ENCODE data around the gene KCNJ10. TPM values are rescaled to one million over a fixed set of nuclear protein-coding genes. Genes with fewer than 3 reads are reported as not detected.

The KCNJ10 gene
- total RNA-seq, 1 donor from 2014 or later: 0.27 TPM

DNA sequence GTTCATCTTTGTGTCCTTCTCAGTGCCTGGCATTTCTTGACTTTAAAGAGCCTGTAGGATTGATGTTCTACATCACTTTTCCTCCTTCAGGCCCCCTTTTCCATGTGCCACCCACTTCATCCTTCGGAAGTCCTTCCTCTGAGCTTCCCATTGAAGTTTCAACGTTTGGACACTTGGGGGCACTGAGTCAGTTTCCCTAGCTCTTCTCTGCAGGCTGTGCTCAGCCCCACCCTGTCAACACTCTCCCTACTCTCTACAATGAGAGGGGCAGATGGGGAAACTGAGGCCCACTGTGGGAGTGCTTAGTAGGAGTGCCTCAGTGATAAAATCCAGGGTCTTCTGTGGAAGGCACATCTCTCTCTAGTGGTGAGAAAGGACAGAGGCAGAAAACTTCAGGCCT is 11.9 kb downstream of the KCNJ10 start:
- Histone ChIP-seq H2AFZ (ENCODE audit: low read depth, low read length) (no peak overlapping the region), H3K36me3 (ENCODE audit: insufficient read depth, low read length) (no peaks in the 10 kb centered on the region), H3K27me3 (ENCODE audit: insufficient read depth, low read length) (peaks cover 41% of the 10 kb centered on the region), H3K4me2 (ENCODE audit: low read length) (no peak overlapping the region), H3K9me3 (ENCODE audit: insufficient read depth, low read depth, low read length) (no peaks in the 10 kb centered on the region), H3K4me3 (ENCODE audit: insufficient read depth, low read depth, low read length) (no peak overlapping the region), H3K27ac (ENCODE audit: low read depth, low read length) (no peak overlapping the region), H4K20me1 (ENCODE audit: insufficient read depth, low read length) (no peaks in the 10 kb centered on the region), H3K4me1 (ENCODE audit: insufficient read depth, low read length) (no peaks in the 10 kb centered on the region), H3K9ac (ENCODE audit: low read length) (no peak overlapping the region), H3K79me2 (ENCODE audit: insufficient read depth, low read length) (no peaks in the 10 kb centered on the region)
- peaks cover 2% of the 10 kb centered on the region for H3K36me3 Mint-ChIP-seq (ENCODE audit: low read depth, unreplicated experiment)
- H3K4me1 Mint-ChIP-seq (ENCODE audit: low read depth, unreplicated experiment): no peaks in the 10 kb centered on the region
- DNase-seq (ENCODE audit: low read depth) (no peak), FAIRE-seq (no peak)
- no peak overlapping the region for H3K4me3 Mint-ChIP-seq (ENCODE audit: unreplicated experiment)
- H3K27me3 Mint-ChIP-seq (ENCODE audit: low read depth, unreplicated experiment): peaks cover 53% of the 10 kb centered on the region
- no peak overlapping the region for H3K27ac Mint-ChIP-seq (ENCODE audit: unreplicated experiment)
- no peak for TF ChIP-seq EZH2 (IDR thresholded peaks at IDR 0.05; ENCODE audit: insufficient read depth, low read length)
- TF ChIP-seq CTCF (IDR thresholded peaks at IDR 0.05; ENCODE audit: insufficient read depth, low read depth, low read length): peak; percentile 18
- H3K9me3 Mint-ChIP-seq (ENCODE audit: unreplicated experiment): no peaks in the 10 kb centered on the region

DNA sequence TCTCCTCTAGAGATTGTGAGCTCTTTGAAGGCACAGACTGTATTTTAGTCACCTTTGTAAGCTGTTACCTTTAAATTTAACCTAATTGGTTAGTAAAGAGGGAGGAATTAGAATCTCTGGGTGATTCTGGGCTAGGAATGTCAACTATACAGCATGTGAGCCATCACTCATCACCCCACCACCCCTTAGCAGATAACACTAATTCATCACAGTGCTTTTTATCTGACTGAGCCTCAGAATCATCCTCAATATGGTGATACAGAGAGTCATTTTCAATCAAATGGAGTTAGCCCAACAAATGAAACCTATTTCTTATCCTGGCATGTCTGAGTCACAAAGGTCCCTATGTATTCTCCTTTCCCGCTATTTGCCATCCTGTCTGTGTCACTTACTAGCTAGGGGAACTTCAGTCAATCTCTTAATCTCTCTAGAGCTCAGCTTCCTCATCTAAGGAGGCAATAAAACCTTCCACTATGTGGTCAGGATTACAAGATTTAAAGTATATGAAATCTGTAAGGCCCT is 13.3 kb downstream of the KCNJ10 start:
- no peaks in the 10 kb centered on the region for H3K9me3 Mint-ChIP-seq (ENCODE audit: unreplicated experiment)
- peaks cover 61% of the 10 kb centered on the region for H3K27me3 Mint-ChIP-seq (ENCODE audit: low read depth, unreplicated experiment)
- H3K9ac ChIP-seq (ENCODE audit: low read length): no peak overlapping the region
- no peak overlapping the region for H3K4me3 Mint-ChIP-seq (ENCODE audit: unreplicated experiment)
- H3K4me1 ChIP-seq (ENCODE audit: insufficient read depth, low read length): no peaks in the 10 kb centered on the region
- DNase-seq (ENCODE audit: low read depth): no peak
- no peak for TF ChIP-seq CTCF (IDR thresholded peaks at IDR 0.05; ENCODE audit: insufficient read depth, low read depth, low read length)
- TF ChIP-seq EZH2 (IDR thresholded peaks at IDR 0.05; ENCODE audit: insufficient read depth, low read length): no peak
- H3K4me2 ChIP-seq (ENCODE audit: low read length): no peak overlapping the region
- no peak overlapping the region for H3K4me3 ChIP-seq (ENCODE audit: insufficient read depth, low read depth, low read length)
- peaks cover 2% of the 10 kb centered on the region for H3K36me3 Mint-ChIP-seq (ENCODE audit: low read depth, unreplicated experiment)
- no peaks in the 10 kb centered on the region for H3K9me3 ChIP-seq (ENCODE audit: insufficient read depth, low read depth, low read length)
- no peak overlapping the region for H3K27ac Mint-ChIP-seq (ENCODE audit: unreplicated experiment)
- no peaks in the 10 kb centered on the region for H3K79me2 ChIP-seq (ENCODE audit: insufficient read depth, low read length)
- H3K4me1 Mint-ChIP-seq (ENCODE audit: low read depth, unreplicated experiment): no peaks in the 10 kb centered on the region
- no peak for FAIRE-seq
- no peak overlapping the region for H3K27ac ChIP-seq (ENCODE audit: low read depth, low read length)
- no peaks in the 10 kb centered on the region for H4K20me1 ChIP-seq (ENCODE audit: insufficient read depth, low read length)
- peaks cover 48% of the 10 kb centered on the region for H3K27me3 ChIP-seq (ENCODE audit: insufficient read depth, low read length)
- H3K36me3 ChIP-seq (ENCODE audit: insufficient read depth, low read length): no peaks in the 10 kb centered on the region
- H2AFZ ChIP-seq (ENCODE audit: low read depth, low read length): no peak overlapping the region

GRCh38 chr1:160053548-160054365 is 16.2 kb downstream of the KCNJ10 start:
- H3K27ac Mint-ChIP-seq (ENCODE audit: unreplicated experiment): no peak overlapping the region
- DNase-seq (ENCODE audit: low read depth) (no peak), FAIRE-seq (no peak)
- H3K4me1 Mint-ChIP-seq (ENCODE audit: low read depth, unreplicated experiment): peaks cover 6% of the 10 kb centered on the region
- Histone ChIP-seq H3K27me3 (ENCODE audit: insufficient read depth, low read length) (peaks cover 44% of the 10 kb centered on the region), H3K9ac (ENCODE audit: low read length) (no peak overlapping the region), H3K79me2 (ENCODE audit: insufficient read depth, low read length) (no peaks in the 10 kb centered on the region), H4K20me1 (ENCODE audit: insufficient read depth, low read length) (no peaks in the 10 kb centered on the region), H3K4me3 (ENCODE audit: insufficient read depth, low read depth, low read length) (no peak overlapping the region), H3K9me3 (ENCODE audit: insufficient read depth, low read depth, low read length) (no peaks in the 10 kb centered on the region), H3K27ac (ENCODE audit: low read depth, low read length) (no peak overlapping the region), H2AFZ (ENCODE audit: low read depth, low read length) (no peak overlapping the region), H3K4me1 (ENCODE audit: insufficient read depth, low read length) (no peaks in the 10 kb centered on the region), H3K4me2 (ENCODE audit: low read length) (no peak overlapping the region), H3K36me3 (ENCODE audit: insufficient read depth, low read length) (no peaks in the 10 kb centered on the region)
- H3K36me3 Mint-ChIP-seq (ENCODE audit: low read depth, unreplicated experiment): peaks cover 2% of the 10 kb centered on the region
- no peak for TF ChIP-seq EZH2 (IDR thresholded peaks at IDR 0.05; ENCODE audit: insufficient read depth, low read length)
- no peak for TF ChIP-seq CTCF (IDR thresholded peaks at IDR 0.05; ENCODE audit: insufficient read depth, low read depth, low read length)
- H3K9me3 Mint-ChIP-seq (ENCODE audit: unreplicated experiment): no peaks in the 10 kb centered on the region
- peaks cover 52% of the 10 kb centered on the region for H3K27me3 Mint-ChIP-seq (ENCODE audit: low read depth, unreplicated experiment)
- H3K4me3 Mint-ChIP-seq (ENCODE audit: unreplicated experiment): no peak overlapping the region

Data from astrocyte (in vitro differentiated cells and primary cell).